Measurements from ENCODE around the gene PARP1. TPM values are rescaled to one million over a fixed set of nuclear protein-coding genes. Genes with fewer than 3 reads are reported as not detected.

The PARP1 gene
- total RNA-seq, 1 experiment from 2014 or later, result 213 TPM

DNA sequence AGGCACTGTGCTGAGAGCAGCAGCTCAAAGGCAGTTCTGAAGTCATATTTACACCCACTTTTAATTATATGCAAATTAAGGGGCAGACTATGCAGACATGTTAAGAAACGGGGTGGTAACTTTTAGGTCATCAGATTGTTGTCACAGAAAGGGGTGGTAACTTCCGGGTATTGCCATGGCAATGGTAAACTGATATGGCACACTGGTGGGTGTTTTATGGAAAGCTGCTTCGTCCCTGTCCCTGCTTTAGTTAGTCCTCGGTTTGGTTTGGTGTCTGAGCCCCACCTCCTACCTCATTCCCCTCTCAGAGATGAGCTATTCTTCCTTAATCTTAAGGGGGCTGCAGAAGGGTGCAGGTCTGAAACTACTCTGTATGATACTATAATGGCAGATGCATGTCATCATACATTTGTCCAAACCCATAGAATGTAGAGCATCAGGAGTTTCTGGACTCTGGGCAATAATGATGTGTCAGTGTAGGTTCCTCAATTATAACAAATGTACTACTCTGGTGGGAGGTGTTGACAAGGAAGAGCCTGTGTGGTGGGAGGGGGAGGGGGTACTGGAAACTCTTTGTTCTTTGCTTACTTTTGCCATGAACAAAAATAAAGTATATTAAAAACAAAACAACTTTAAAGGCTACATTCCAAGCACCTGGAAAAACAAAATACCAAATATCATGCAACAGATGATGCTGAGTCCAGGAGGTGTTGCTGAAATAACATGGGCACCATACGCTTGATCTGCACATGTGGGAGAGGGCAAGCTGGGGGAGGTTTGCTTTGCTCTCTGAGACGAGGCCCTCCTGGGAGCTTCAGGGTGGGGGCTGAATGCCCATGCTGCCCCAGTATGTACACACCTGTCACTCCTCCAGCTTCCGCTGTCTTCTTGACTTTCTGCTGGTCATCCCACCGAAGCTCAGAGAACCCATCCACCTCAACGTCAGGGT is 6.3 kb downstream of the PARP1 start:
- ChIA-PET POLR2A (no interaction called here), RAD21 (ENCODE audit: low non-redundant PET in 1 of 2, low total read pairs in 2 of 2, uncharacterized antibody in 2 of 2, unreplicated experiment in 2 of 2) (interaction anchor here in 1 of 2 experiments (0.5 kb wide), 1 partner anchor 32 kb away, joined by 5 read pairs; no protein-coding TSS in a partner anchor), CTCF (no interaction called here)
- Histone ChIP-seq H3K79me2 (ENCODE audit: insufficient read depth, low read length) (peaks cover 97% of the 10 kb centered on the region), H3K4me2 (ENCODE audit: low read length) (no peak overlapping the region), H2AFZ (ENCODE audit: low read depth, low read length, poor library complexity, severe bottlenecking) (no peak overlapping the region), H4K20me1 (ENCODE audit: insufficient read depth) (peaks cover 3% of the 10 kb centered on the region; the same call in 1 of the 2 replicates), H3K4me3 (replicated peaks in 1 of 2; ENCODE audit: low read depth in 1 of 2, low read length in 2 of 2) (no peak overlapping the region), H3K9ac (ENCODE audit: low read length) (no peak overlapping the region), H3K36me3 (ENCODE audit: control insufficient read depth in 1 of 2, insufficient read depth in 2 of 2, low read length in 2 of 2) (peaks cover 25 to 38% of the 10 kb centered on the region in 2 experiments), H3K27me3 (ENCODE audit: insufficient read depth, low read length) (no peaks in the 10 kb centered on the region), H3K4me1 (ENCODE audit: control insufficient read depth in 1 of 2, insufficient read depth in 2 of 2, low read length in 2 of 2) (peaks cover 4 to 26% of the 10 kb centered on the region in 2 experiments; a peak in 3 of 4 replicates), H3K27ac (ENCODE audit: low read depth, low read length) (no peak overlapping the region), H3K9me3 (ENCODE audit: control insufficient read depth in 1 of 2, insufficient read depth in 1 of 2, low read depth in 1 of 2, low read length in 2 of 2) (no peaks in the 10 kb centered on the region), H3K9me2 (ENCODE audit: insufficient read depth) (no peaks in the 10 kb centered on the region)
- intact Hi-C loops (cut with micrococcal nuclease), result no loop called here
- no TSS peak for BruUV-seq (replicated peaks)
- no peak for ATAC-seq
- TF ChIP-seq YY1 (IDR thresholded peaks at IDR 0.05; ENCODE audit: extremely low read depth, insufficient replicate concordance, low read depth, low read length), result no peak
- no peak for TF ChIP-seq EGR1 (IDR thresholded peaks at IDR 0.05; ENCODE audit: low read depth)
- TF ChIP-seq ZNF274 (IDR thresholded peaks at IDR 0.05; ENCODE audit: low read depth, low read length), result no peak
- TF ChIP-seq, protein P1, sequence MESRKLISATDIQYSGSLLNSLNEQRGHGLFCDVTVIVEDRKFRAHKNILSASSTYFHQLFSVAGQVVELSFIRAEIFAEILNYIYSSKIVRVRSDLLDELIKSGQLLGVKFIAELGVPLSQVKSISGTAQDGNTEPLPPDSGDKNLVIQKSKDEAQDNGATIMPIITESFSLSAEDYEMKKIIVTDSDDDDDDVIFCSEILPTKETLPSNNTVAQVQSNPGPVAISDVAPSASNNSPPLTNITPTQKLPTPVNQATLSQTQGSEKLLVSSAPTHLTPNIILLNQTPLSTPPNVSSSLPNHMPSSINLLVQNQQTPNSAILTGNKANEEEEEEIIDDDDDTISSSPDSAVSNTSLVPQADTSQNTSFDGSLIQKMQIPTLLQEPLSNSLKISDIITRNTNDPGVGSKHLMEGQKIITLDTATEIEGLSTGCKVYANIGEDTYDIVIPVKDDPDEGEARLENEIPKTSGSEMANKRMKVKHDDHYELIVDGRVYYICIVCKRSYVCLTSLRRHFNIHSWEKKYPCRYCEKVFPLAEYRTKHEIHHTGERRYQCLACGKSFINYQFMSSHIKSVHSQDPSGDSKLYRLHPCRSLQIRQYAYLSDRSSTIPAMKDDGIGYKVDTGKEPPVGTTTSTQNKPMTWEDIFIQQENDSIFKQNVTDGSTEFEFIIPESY (IDR thresholded peaks at IDR 0.05; ENCODE audit: extremely low read depth, insufficient replicate concordance, low read length), result no peak
- TF ChIP-seq POLR2A (IDR thresholded peaks at IDR 0.05; ENCODE audit: borderline replicate concordance, extremely low read depth, insufficient read depth, insufficient read length), result no peak
- no peak for DNase-seq (ENCODE audit: low read depth, low spot score)

All from HCT116 (cell line).